Thyroid gland (tissue), 4 donors: ENCODE results near the gene ALLC. TPM values are rescaled to one million over a fixed set of nuclear protein-coding genes. Genes with fewer than 3 reads are reported as not detected.

Source experiments
- DNase-seq, 2 donors: peaks; one replicate each; pipeline ENCODE4 v3.0.0-alpha.2; 2019
- H3K27ac ChIP-seq, 3 donors: fragments of 200-600 bp; sonication (generic); 1 replicate in 2 of 3; 2 replicates in 1 of 3; pipeline ENCODE4 v1.5.1; 2016 to 2019; ENCODE audit warnings: mild to moderate bottlenecking in 1 of 3, moderate library complexity in 1 of 3
- H3K27me3 ChIP-seq: fragments of 200-600 bp; sonication (generic); one replicate; pipeline ENCODE4 v1.5.1; 2019
- H3K36me3 ChIP-seq, 2 donors: fragments of 200-600 bp; sonication (generic); one replicate each; pipeline ENCODE4 v1.5.1; 2016 to 2019
- H3K4me1 ChIP-seq, 2 donors: fragments of 200-600 bp; sonication (generic); one replicate each; pipeline ENCODE4 v1.5.1; 2017 to 2019
- H3K4me3 ChIP-seq, 3 donors: fragments of 200-600 bp; sonication (generic); replicated peaks in 1 of 3; 1 replicate in 2 of 3; 2 replicates in 1 of 3; pipeline ENCODE4 v1.5.1; 2016; ENCODE audit warnings: mild to moderate bottlenecking in 1 of 3
- H3K9me3 ChIP-seq: fragments of 200-600 bp; sonication (generic); one replicate; pipeline ENCODE4 v1.5.1; 2017
- POLR2A ChIP-seq, 2 donors: fragments of 450-650 bp; IDR thresholded peaks; one replicate each; pipeline ENCODE4 v1.6.1; 2017; ENCODE audit warnings: antibody characterized with exemption in 2 of 2, mild to moderate bottlenecking in 2 of 2, moderate library complexity in 1 of 2
- WGBS, 2 donors: methylation state at CpG; one replicate each; pipeline ENCODE4 v1.1.5; 2017; 5-methylcytosine and 5-hydroxymethylcytosine counted together
- intact Hi-C: fragments of 100-400 bp; cut with DNase I; formaldehyde crosslinking; loops from one replicate; pipeline ENCODE4 v1.15.1; 2023
- total RNA-seq, 4 donors: library from RNA; depleted of rRNA; stranded (reverse); fragments of >200 nt; gene quantifications; one replicate each; pipeline ENCODE4 v1.2.3, GENCODE V29; 2016
- TF ChIP-seq, protein P1 (sequence below), 6 experiments: fragments of 200-600 bp in 3 of 6; fragments of 450-650 bp in 3 of 6; sonication (generic) in 3 of 6; IDR thresholded peaks; one replicate each; pipeline ENCODE4 v1.5.1; 2016 to 2019; ENCODE audit warnings: antibody characterized with exemption in 6 of 6, mild to moderate bottlenecking in 2 of 6, inconsistent platforms in 1 of 6, moderate library complexity in 1 of 6

The ALLC gene
- total RNA-seq, 4 donors from 2014 or later, result not detected

- Histone ChIP-seq H3K27me3 (no peaks in the 10 kb centered on the region), H3K4me1 (peaks cover 5 to 17% of the 10 kb centered on the region in 2 donors), H3K9me3 (no peaks in the 10 kb centered on the region), H3K36me3 (no peaks in the 10 kb centered on the region), H3K4me3 (no peak overlapping the region), H3K27ac (no peak overlapping the region)
- no peak for DNase-seq
- TF ChIP-seq, protein P1, sequence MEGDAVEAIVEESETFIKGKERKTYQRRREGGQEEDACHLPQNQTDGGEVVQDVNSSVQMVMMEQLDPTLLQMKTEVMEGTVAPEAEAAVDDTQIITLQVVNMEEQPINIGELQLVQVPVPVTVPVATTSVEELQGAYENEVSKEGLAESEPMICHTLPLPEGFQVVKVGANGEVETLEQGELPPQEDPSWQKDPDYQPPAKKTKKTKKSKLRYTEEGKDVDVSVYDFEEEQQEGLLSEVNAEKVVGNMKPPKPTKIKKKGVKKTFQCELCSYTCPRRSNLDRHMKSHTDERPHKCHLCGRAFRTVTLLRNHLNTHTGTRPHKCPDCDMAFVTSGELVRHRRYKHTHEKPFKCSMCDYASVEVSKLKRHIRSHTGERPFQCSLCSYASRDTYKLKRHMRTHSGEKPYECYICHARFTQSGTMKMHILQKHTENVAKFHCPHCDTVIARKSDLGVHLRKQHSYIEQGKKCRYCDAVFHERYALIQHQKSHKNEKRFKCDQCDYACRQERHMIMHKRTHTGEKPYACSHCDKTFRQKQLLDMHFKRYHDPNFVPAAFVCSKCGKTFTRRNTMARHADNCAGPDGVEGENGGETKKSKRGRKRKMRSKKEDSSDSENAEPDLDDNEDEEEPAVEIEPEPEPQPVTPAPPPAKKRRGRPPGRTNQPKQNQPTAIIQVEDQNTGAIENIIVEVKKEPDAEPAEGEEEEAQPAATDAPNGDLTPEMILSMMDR (IDR thresholded peaks at IDR 0.05), result no peak
- TF ChIP-seq POLR2A (IDR thresholded peaks at IDR 0.05), result no peak
- WGBS, 2 donors, result 72 to 76% methylated on average over 13 of the region's 13 CpGs
- intact Hi-C loops, result no loop called here
Measured at GRCh38 chr2:3647246-3647645, 10.8 kb upstream of the ALLC start.

GRCh38 chr2:3647831-3648651 is 10.0 kb upstream of the ALLC start:
- TF ChIP-seq, protein P1 (IDR thresholded peaks at IDR 0.05), result no peak
- TF ChIP-seq POLR2A (IDR thresholded peaks at IDR 0.05), result no peak
- no peak for DNase-seq
- Histone ChIP-seq H3K27me3 (no peaks in the 10 kb centered on the region), H3K36me3 (no peaks in the 10 kb centered on the region), H3K27ac (no peak overlapping the region), H3K4me1 (peaks cover 5 to 17% of the 10 kb centered on the region in 2 donors), H3K9me3 (no peaks in the 10 kb centered on the region), H3K4me3 (no peak overlapping the region)
- intact Hi-C loops, result no loop called here
- 92 to 93% methylated on average over 12 to 14 of the region's 14 CpGs for WGBS, 2 donors

DNA sequence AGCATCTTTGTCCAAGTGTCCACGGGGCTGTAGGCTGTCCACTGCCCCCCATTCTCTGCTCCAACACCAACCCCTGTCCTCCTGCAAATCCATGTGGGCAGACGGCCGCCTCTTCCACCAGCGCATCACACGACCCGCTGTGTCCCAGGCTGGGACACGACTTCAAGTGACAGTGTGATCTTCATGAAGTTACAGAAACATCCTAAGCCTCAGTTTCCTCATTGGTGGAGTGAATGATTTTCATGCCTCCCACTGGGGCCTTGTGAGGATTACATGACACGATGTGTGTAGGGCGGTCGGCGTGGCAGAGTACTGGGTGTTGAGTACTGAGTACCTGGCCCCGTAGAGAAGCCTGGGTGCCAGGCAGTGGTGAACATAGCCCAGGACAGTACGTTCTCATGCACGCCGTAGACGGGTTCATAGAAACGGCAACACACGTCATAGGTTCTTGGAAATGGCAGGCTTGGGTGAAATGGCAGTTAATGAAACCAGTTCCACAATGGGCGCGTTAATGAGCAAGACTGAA is 9.3 kb upstream of the ALLC start:
- DNase-seq, result no peak
- intact Hi-C loops, result no loop called here
- 96 to 98% methylated on average over 17 to 20 of the region's 20 CpGs for WGBS, 2 donors
- H3K27ac ChIP-seq, result no peak overlapping the region
- no peaks in the 10 kb centered on the region for H3K27me3 ChIP-seq
- H3K9me3 ChIP-seq, result no peaks in the 10 kb centered on the region
- TF ChIP-seq, protein P1 (IDR thresholded peaks at IDR 0.05), result no peak
- H3K4me3 ChIP-seq, result no peak overlapping the region
- H3K4me1 ChIP-seq, result peaks cover 5 to 17% of the 10 kb centered on the region in 2 donors
- no peaks in the 10 kb centered on the region for H3K36me3 ChIP-seq

DNA sequence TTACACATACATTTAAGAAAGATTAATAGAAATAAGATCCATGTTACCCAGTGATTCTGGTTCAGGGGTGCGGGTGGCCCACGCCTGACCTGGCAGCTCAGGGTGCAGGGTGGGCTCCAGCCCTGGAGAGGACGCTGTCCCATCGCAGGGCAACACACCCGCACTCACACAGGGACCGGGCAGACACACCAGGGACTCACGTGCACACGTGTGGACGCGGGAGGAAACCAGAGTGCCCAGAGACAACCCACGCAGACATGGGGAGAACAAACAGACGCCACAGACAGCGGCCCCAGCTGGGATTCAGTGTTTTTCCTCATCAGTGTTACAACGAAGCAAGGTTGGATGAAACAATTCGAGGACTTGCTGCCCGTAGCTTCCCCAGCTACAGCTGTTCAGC is 8.4 kb upstream of the ALLC start:
- WGBS, 2 donors, result 85 to 89% methylated on average over 14 to 15 of the region's 16 CpGs
- intact Hi-C loops, result no loop called here
- no peaks in the 10 kb centered on the region for H3K27me3 ChIP-seq
- H3K36me3 ChIP-seq, result no peaks in the 10 kb centered on the region
- TF ChIP-seq, protein P1 (IDR thresholded peaks at IDR 0.05), result no peak
- no peak for TF ChIP-seq POLR2A (IDR thresholded peaks at IDR 0.05)
- DNase-seq, result no peak
- peaks cover 5 to 17% of the 10 kb centered on the region in 2 donors for H3K4me1 ChIP-seq
- no peak overlapping the region for H3K4me3 ChIP-seq
- no peaks in the 10 kb centered on the region for H3K9me3 ChIP-seq
- H3K27ac ChIP-seq, result no peak overlapping the region
